ENCODE measurements around the gene EP400.
A peak's percentile ranks its signal among the peaks of the same experiment; 100 is the strongest.

EP400 gene

GRCh38 chr12:132014092-132014914 lies 64.6 kb downstream of the EP400 start:
- DNase-seq (ENCODE audit: low read depth), result no peak
- TF ChIP-seq MYC (IDR thresholded peaks at IDR 0.05; ENCODE audit: low read depth, low read length) (no peak), POLR2A (IDR thresholded peaks at IDR 0.05; ENCODE audit: extremely low read depth, insufficient read length) (no peak), CTCF (IDR thresholded peaks at IDR 0.05; ENCODE audit: low read depth, low read length) (no peak)
- TF ChIP-seq, protein P1, sequence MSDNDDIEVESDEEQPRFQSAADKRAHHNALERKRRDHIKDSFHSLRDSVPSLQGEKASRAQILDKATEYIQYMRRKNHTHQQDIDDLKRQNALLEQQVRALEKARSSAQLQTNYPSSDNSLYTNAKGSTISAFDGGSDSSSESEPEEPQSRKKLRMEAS (IDR thresholded peaks at IDR 0.05; ENCODE audit: low read depth, low read length), result no peak

GRCh38 chr12:132014915-132015280 lies 65.2 kb downstream of the EP400 start:
- no peak for TF ChIP-seq CTCF (IDR thresholded peaks at IDR 0.05; ENCODE audit: low read depth, low read length)
- TF ChIP-seq, protein P1 (IDR thresholded peaks at IDR 0.05; ENCODE audit: low read depth, low read length), result no peak
- TF ChIP-seq MYC (IDR thresholded peaks at IDR 0.05; ENCODE audit: low read depth, low read length), result no peak
- TF ChIP-seq POLR2A (IDR thresholded peaks at IDR 0.05; ENCODE audit: extremely low read depth, insufficient read length), result no peak
- no peak overlapping the region for H3K4me3 ChIP-seq (ENCODE audit: low read depth, low read length)
- no peak for DNase-seq (ENCODE audit: low read depth)

More at GRCh38 chr12:132014092-132014914, 64.6 kb downstream of the EP400 start:
- no peak overlapping the region for H3K4me3 ChIP-seq (ENCODE audit: low read depth, low read length)

DNA sequence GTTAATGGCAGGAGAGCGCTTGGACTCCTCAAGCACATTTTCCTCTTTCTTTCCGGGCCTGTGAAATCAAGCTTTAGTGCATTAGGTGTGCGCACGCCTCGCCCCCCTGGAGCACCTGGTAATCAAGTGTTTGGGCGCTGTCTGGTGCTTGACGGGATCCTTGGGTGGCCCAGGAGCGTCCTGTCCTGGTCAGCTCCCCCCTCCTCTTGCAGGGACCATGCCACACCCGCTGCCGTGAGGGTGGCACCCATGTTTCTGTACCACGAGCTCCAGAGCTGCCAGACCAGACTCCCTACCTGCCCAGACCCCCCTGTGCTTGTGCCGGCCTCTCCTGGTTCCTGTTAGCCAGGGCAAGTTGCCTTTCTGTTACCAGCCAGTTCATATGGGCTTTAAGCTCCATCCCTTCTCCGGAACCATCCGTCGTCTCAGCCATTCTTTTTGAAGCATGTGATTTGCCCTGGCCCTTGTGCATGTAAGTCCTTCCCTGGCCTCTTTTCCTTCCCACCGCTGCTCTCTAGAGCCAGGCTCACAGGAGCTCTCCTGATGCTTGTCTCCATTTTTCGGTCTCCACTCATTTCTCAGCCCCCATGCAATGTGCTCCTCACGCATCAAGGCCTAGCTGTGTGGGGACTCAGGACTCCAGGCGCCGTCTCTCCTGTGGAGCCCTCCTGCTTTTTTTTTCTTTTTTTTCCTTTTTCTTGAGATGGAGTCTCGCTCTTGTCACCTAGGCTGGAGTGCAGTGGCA lies 66.1 kb downstream of the EP400 start:
- no peak overlapping the region for H3K4me3 ChIP-seq (ENCODE audit: low read depth, low read length)
- DNase-seq (ENCODE audit: low read depth), result no peak
- TF ChIP-seq CTCF (IDR thresholded peaks at IDR 0.05; ENCODE audit: low read depth, low read length) (no peak), POLR2A (IDR thresholded peaks at IDR 0.05; ENCODE audit: extremely low read depth, insufficient read length) (no peak), MYC (IDR thresholded peaks at IDR 0.05; ENCODE audit: low read depth, low read length) (no peak)
- TF ChIP-seq, protein P1 (IDR thresholded peaks at IDR 0.05; ENCODE audit: low read depth, low read length), result no peak

- no peak overlapping the region for H3K4me3 ChIP-seq (ENCODE audit: low read depth, low read length)
- TF ChIP-seq CTCF (IDR thresholded peaks at IDR 0.05; ENCODE audit: low read depth, low read length) (no peak), POLR2A (IDR thresholded peaks at IDR 0.05; ENCODE audit: extremely low read depth, insufficient read length) (no peak), MYC (IDR thresholded peaks at IDR 0.05; ENCODE audit: low read depth, low read length) (no peak)
- TF ChIP-seq, protein P1 (IDR thresholded peaks at IDR 0.05; ENCODE audit: low read depth, low read length), result no peak
- DNase-seq (ENCODE audit: low read depth), result peak; percentile 35
Observed at GRCh38 chr12:132018193-132018916, 68.6 kb downstream of the EP400 start.

DNA sequence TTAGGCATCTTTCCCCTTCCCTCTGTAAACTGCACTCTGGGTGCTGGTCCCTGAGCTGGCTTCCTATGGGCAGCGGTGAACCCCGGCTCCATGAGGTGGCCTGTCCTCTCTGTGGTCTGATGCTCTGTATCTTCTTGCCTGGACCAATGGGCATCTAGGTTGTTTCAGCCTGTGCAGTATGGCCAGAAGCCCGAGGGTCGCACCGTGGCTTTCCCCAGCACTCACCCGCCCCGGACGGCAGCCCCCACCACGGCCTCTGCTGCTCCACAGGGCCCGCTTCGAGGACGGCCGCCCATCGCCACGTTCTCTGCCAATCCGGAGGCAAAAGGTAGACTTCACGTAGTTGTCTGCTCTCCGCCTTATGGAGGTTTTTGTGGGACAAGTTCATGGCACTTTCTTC lies 70.1 kb downstream of the EP400 start:
- no peak for TF ChIP-seq MYC (IDR thresholded peaks at IDR 0.05; ENCODE audit: low read depth, low read length)
- TF ChIP-seq CTCF (IDR thresholded peaks at IDR 0.05; ENCODE audit: low read depth, low read length), result no peak
- no peak for TF ChIP-seq POLR2A (IDR thresholded peaks at IDR 0.05; ENCODE audit: extremely low read depth, insufficient read length)
- TF ChIP-seq, protein P1 (IDR thresholded peaks at IDR 0.05; ENCODE audit: low read depth, low read length), result no peak
- no peak for DNase-seq (ENCODE audit: low read depth)
- no peak overlapping the region for H3K4me3 ChIP-seq (ENCODE audit: low read depth, low read length)

Measured in NB4 (cell line).